BLaER1 treated with 17β-estradiol and CSF1 and Interleukin-3, amounts not matched to agents 10 nM and 100 nM (cell line): ENCODE measurements around the gene DYNLT5.
A peak's percentile ranks its signal among the peaks of the same experiment; 100 is the strongest.
"Not testable (repeated sequence)": the region's sequence is repeated elsewhere in the genome, so short reads cannot be mapped to it uniquely, and the experiment has no call there.

Source experiments
- H3K27ac ChIP-seq, 11 experiments: shearing (Covaris generic); formaldehyde crosslinking; 2 replicates each; pipeline ENCODE4 v1.8.1; 2022
- H3K27me3 ChIP-seq, 11 experiments: shearing (Covaris generic); formaldehyde crosslinking; 2 replicates each; pipeline ENCODE4 v1.8.1; 2022
- H3K36me3 ChIP-seq, 11 experiments: shearing (Covaris generic); formaldehyde crosslinking; 2 replicates each; pipeline ENCODE4 v1.8.1; 2022
- H3K4me1 ChIP-seq, 10 experiments: shearing (Covaris generic); formaldehyde crosslinking; 2 replicates each; pipeline ENCODE4 v1.8.1; 2022
- H3K4me2 ChIP-seq, 11 experiments: shearing (Covaris generic); formaldehyde crosslinking; 2 replicates each; pipeline ENCODE4 v1.8.1; 2022
- H3K4me3 ChIP-seq, 10 experiments: shearing (Covaris generic); formaldehyde crosslinking; 2 replicates each; pipeline ENCODE4 v1.8.1; 2022
- H3K9ac ChIP-seq, 11 experiments: shearing (Covaris generic); formaldehyde crosslinking; 2 replicates each; pipeline ENCODE4 v1.8.1; 2022
- H3K9me3 ChIP-seq, 11 experiments: shearing (Covaris generic); formaldehyde crosslinking; replicated peaks in 1 of 11; 2 replicates each; pipeline ENCODE4 v1.8.1; 2022
- H4K20me1 ChIP-seq, 11 experiments: shearing (Covaris generic); formaldehyde crosslinking; 2 replicates each; pipeline ENCODE4 v1.8.1; 2022
- Cebpa-rat ChIP-seq, 11 experiments: shearing (Covaris generic); IDR thresholded peaks; 2 replicates each; pipeline ENCODE4 v1.8.1; 2022

Gene DYNLT5

GRCh38 chr1:66752000-66752592 lies at the start of gene DYNLT5:
DYNLT5 (plus strand) TSS chr1:66752459; CDS start chr1:66754659, 2,200 bp downstream.
- peaks cover 7 to 34% (median 28%) of the 10 kb centered on the region in 11 experiments; a peak in 20 of 22 replicates for H3K27me3 ChIP-seq
- peak within 1 kb of the TSS; percentile 78 to 96 (median 89) for H3K4me2 ChIP-seq
- H4K20me1 ChIP-seq: no peaks in the 10 kb centered on the region
- H3K27ac ChIP-seq: peak within 1 kb of the TSS in 1 of 11 experiments; percentile 45; a peak in 4 of 22 replicates
- H3K9me3 ChIP-seq: peaks cover 0 to 17% (median 5%) of the 10 kb centered on the region in 11 experiments; a peak in 5 of 22 replicates
- TF ChIP-seq Cebpa-rat (IDR thresholded peaks at IDR 0.05): no peak
- H3K9ac ChIP-seq: peak within 1 kb of the TSS in 3 of 11 experiments; percentile 4 to 40 (median 31); a peak in 3 of 22 replicates
- H3K36me3 ChIP-seq: no peaks in the 10 kb centered on the region
- H3K4me1 ChIP-seq: peaks cover 13 to 20% (median 15%) of the 10 kb centered on the region in 10 experiments
- H3K4me3 ChIP-seq: peak within 1 kb of the TSS in 9 of 10 experiments; percentile 21 to 62 (median 46); a peak in 17 of 20 replicates

- H3K9ac ChIP-seq: no peak overlapping the region
- H3K27ac ChIP-seq: no peak overlapping the region
- TF ChIP-seq Cebpa-rat (IDR thresholded peaks at IDR 0.05): no peak
- H3K36me3 ChIP-seq: no peaks in the 10 kb centered on the region
- no peaks in the 10 kb centered on the region for H3K27me3 ChIP-seq
- H3K4me3 ChIP-seq: no peak overlapping the region
- H3K4me1 ChIP-seq: peaks cover 0 to 12% (median 0%) of the 10 kb centered on the region in 10 experiments; a peak in 6 of 20 replicates
- no peaks in the 10 kb centered on the region for H3K9me3 ChIP-seq
- H3K4me2 ChIP-seq: no peak overlapping the region
- H4K20me1 ChIP-seq: no peaks in the 10 kb centered on the region
Observed at GRCh38 chr1:66704177-66704875, 47.9 kb upstream of the DYNLT5 start.

GRCh38 chr1:66705110-66705509 lies 47.1 kb upstream of the DYNLT5 start:
- no peak overlapping the region for H3K4me3 ChIP-seq
- no peaks in the 10 kb centered on the region for H4K20me1 ChIP-seq
- no peak overlapping the region for H3K27ac ChIP-seq
- no peaks in the 10 kb centered on the region for H3K27me3 ChIP-seq
- no peak overlapping the region for H3K4me2 ChIP-seq
- TF ChIP-seq Cebpa-rat (IDR thresholded peaks at IDR 0.05): no peak
- H3K9ac ChIP-seq: no peak overlapping the region
- no peaks in the 10 kb centered on the region for H3K36me3 ChIP-seq
- H3K4me1 ChIP-seq: peaks cover 0 to 12% (median 0%) of the 10 kb centered on the region in 10 experiments; a peak in 6 of 20 replicates
- H3K9me3 ChIP-seq: no peaks in the 10 kb centered on the region

GRCh38 chr1:66711420-66711819 lies 40.8 kb upstream of the DYNLT5 start:
- Histone ChIP-seq H3K4me1 (no peaks in the 10 kb centered on the region), H3K27ac (no peak overlapping the region), H3K36me3 (no peaks in the 10 kb centered on the region), H3K4me2 (no peak overlapping the region), H3K4me3 (no peak overlapping the region), H4K20me1 (no peaks in the 10 kb centered on the region), H3K27me3 (no peaks in the 10 kb centered on the region), H3K9me3 (no peaks in the 10 kb centered on the region), H3K9ac (no peak overlapping the region)
- TF ChIP-seq Cebpa-rat (IDR thresholded peaks at IDR 0.05): no peak

- Histone ChIP-seq H3K27ac (no peak overlapping the region), H3K9ac (no peak overlapping the region), H3K27me3 (no peaks in the 10 kb centered on the region), H4K20me1 (no peaks in the 10 kb centered on the region), H3K9me3 (no peaks in the 10 kb centered on the region), H3K36me3 (no peaks in the 10 kb centered on the region), H3K4me3 (no peak overlapping the region), H3K4me2 (no peak overlapping the region), H3K4me1 (no peaks in the 10 kb centered on the region)
- no peak for TF ChIP-seq Cebpa-rat (IDR thresholded peaks at IDR 0.05)
Observed at GRCh38 chr1:66712839-66713238, 39.4 kb upstream of the DYNLT5 start.

- Histone ChIP-seq H3K27me3 (no peaks in the 10 kb centered on the region), H3K4me1 (peaks cover 0 to 13% (median 2%) of the 10 kb centered on the region in 10 experiments; a peak in 7 of 20 replicates), H3K9ac (no peak overlapping the region), H3K9me3 (peaks cover 0 to 12% (median 0%) of the 10 kb centered on the region in 11 experiments; a peak in 3 of 22 replicates), H3K4me3 (no peak overlapping the region), H3K36me3 (no peaks in the 10 kb centered on the region), H3K4me2 (no peak overlapping the region), H3K27ac (no peak overlapping the region), H4K20me1 (no peaks in the 10 kb centered on the region)
- no peak for TF ChIP-seq Cebpa-rat (IDR thresholded peaks at IDR 0.05)
Observed at GRCh38 chr1:66723985-66724384, 28.3 kb upstream of the DYNLT5 start.

- Histone ChIP-seq H3K36me3 (no peaks in the 10 kb centered on the region), H3K27me3 (no peaks in the 10 kb centered on the region), H3K4me1 (peaks cover 0 to 22% (median 8%) of the 10 kb centered on the region in 10 experiments; a peak in 7 of 20 replicates), H3K9ac (no peak overlapping the region), H3K27ac (no peak overlapping the region), H4K20me1 (no peaks in the 10 kb centered on the region), H3K4me3 (no peak overlapping the region), H3K9me3 (peaks cover 0 to 12% (median 0%) of the 10 kb centered on the region in 11 experiments; a peak in 3 of 22 replicates), H3K4me2 (peak overlapping the region in 2 of 11 experiments; percentile 38 to 46; a peak in 3 of 22 replicates)
- peak in 3 of 11 experiments; percentile 8 to 44 (median 35); a peak in 1 of 22 replicates for TF ChIP-seq Cebpa-rat (IDR thresholded peaks at IDR 0.05)
Observed at GRCh38 chr1:66725885-66726665, 26.2 kb upstream of the DYNLT5 start.

GRCh38 chr1:66728021-66728420 lies 24.2 kb upstream of the DYNLT5 start:
- Histone ChIP-seq H3K9me3 (peaks cover 0 to 12% (median 0%) of the 10 kb centered on the region in 11 experiments; a peak in 3 of 22 replicates), H4K20me1 (no peaks in the 10 kb centered on the region), H3K4me3 (no peak overlapping the region), H3K36me3 (no peaks in the 10 kb centered on the region), H3K4me1 (peaks cover 6 to 40% (median 21%) of the 10 kb centered on the region in 10 experiments; a peak in 19 of 20 replicates), H3K27me3 (no peaks in the 10 kb centered on the region), H3K9ac (no peak overlapping the region), H3K27ac (peak overlapping the region in 9 of 11 experiments; percentile 39 to 72 (median 63); a peak in 13 of 22 replicates), H3K4me2 (no peak overlapping the region)
- TF ChIP-seq Cebpa-rat (IDR thresholded peaks at IDR 0.05): no peak

- Histone ChIP-seq H3K9me3 (peaks cover 0 to 12% (median 0%) of the 10 kb centered on the region in 11 experiments; a peak in 3 of 22 replicates), H3K4me2 (peak overlapping the region in 6 of 11 experiments; percentile 0 to 51 (median 10); a peak in 6 of 22 replicates), H3K4me1 (peaks cover 6 to 47% (median 28%) of the 10 kb centered on the region in 10 experiments; a peak in 19 of 20 replicates), H3K9ac (0 out of 22 replicates have a peak overlapping the region, but pooled peaks of 1 of the 11 experiments have one; percentile 7), H3K27ac (peak overlapping the region in 10 of 11 experiments; percentile 6 to 72 (median 63); a peak in 19 of 22 replicates)
- H3K36me3 ChIP-seq, H4K20me1 ChIP-seq, H3K4me3 ChIP-seq, H3K27me3 ChIP-seq: not testable (repeated sequence)
Observed at GRCh38 chr1:66728716-66729115, 23.5 kb upstream of the DYNLT5 start.
